Left ventricle myocardium superior (tissue), 1 donor: Measurements from ENCODE around the gene OPN4. TPM values are rescaled to one million over a fixed set of nuclear protein-coding genes. Genes with fewer than 3 reads are reported as not detected.
A peak's percentile ranks its signal among the peaks of the same experiment; 100 is the strongest.

Experiments
- ATAC-seq: fragments of 200-7000 bp; cut with Tn5 transposase; one replicate; pipeline ENCODE4 v1.9.1; 2020; ENCODE audit warnings: mild to moderate bottlenecking, moderate library complexity
- DNase-seq: peaks from one replicate; pipeline ENCODE4 v3.0.0-alpha.2; 2020
- intact Hi-C: fragments of 100-400 bp; cut with micrococcal nuclease; formaldehyde crosslinking; loops from one replicate; pipeline ENCODE4 v1.11.0; 2022
- total RNA-seq: library from RNA; stranded (reverse); fragmentation: NEBNext Ultra II Directional; extraction: Animal tissue kit (Norgen Biotek cat#: 25700); gene quantifications from one replicate; pipeline ENCODE4 v1.2.1, GENCODE V29; 2021
- donor health status: DM: no; HTN: yes; CAD: no; lungs with severe emphysema.

Gene OPN4
- total RNA-seq, 1 donor from 2014 or later: 0.25 TPM

DNA sequence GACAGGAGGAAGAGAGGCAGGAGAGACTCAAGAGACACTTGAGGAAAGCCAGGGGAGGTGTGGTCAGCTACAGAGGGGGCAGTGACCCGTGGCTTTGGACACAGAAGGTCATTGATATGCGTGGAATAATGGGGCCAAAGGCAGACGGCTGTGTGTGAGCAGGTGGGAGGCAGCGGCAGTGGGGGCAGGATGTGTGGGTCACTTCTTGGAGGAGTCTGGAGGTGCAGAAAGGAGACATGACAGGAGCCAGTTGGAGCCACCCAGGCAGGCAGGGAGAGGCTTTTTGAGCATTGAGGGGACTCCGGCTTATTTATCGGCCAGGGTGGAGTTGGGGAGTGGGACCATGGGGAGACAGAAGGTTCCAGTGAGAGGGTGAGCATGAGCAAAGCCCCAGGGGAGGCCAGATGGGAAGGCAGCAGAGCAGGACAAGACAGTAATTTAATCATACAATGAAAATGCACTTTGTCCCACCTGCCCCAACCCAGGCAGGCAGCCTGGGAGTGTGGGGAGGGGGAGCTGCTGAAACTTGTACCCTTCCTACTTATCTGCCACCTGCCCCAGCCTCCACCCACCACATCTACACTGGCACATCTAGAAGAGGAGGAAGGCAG is 19.0 kb downstream of the OPN4 start:
- intact Hi-C loops: no loop called here
- ATAC-seq (no peak), DNase-seq (no peak)

DNA sequence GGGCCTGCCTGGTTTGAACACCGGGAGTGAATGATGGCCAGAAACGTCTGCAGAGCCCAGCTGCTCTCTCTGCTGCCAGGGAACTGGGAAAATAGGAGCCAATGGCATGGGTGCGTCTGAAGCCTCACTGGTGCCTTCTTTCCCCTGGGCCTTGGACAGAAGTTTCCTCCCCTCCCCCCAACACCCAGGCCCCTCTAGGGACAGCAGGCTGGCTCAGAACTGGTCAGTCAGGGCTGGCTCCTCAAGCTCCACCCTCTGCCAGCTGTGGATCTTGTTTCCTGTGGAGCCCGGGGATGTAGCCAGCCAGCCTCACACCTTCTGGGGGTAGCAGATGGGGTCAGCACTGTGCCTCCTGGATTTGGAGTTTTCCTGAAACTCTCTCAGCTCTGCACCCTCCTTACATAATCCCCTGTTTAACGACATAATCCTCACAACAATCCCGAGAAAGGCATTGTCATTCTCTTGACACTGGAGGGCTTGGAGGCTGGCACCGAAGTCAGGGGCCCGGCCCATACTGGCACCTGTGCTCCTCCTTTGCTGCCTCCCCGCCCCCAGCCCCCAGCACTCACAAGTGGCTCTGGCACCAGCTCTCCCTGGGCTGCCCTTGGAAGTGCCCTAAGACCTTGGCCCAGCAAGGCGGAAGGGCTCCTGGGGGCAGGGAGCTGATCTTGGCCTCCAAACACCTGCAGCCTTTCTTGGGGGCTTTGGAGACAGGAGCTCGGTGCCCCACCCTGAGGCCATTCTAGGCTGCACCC is 19.7 kb downstream of the OPN4 start:
- intact Hi-C loops: no loop called here
- peak; percentile 31 for ATAC-seq
- peak; percentile 78 for DNase-seq

DNA sequence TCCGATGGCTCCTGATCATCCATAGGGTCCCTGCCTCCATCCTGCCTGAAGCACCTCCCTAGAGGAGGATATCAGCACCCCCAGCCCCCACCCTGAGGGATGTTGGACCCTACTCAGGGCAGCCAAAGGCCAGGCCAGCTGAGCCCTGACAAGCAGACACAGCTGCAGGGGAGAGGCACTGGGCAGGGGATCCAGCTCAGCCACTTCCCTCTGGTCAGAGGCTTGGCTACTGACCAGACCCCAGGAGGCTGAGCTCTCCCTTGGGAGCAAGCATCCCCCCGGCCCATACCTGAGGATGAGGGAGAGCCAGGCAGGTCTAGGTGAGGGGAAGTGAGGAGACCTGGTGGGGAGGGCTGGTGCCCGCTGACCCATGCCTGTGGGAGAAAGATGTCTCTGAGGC is 20.6 kb downstream of the OPN4 start:
- peak; percentile 0 for ATAC-seq
- no peak for DNase-seq
- intact Hi-C loops: no loop called here

DNA sequence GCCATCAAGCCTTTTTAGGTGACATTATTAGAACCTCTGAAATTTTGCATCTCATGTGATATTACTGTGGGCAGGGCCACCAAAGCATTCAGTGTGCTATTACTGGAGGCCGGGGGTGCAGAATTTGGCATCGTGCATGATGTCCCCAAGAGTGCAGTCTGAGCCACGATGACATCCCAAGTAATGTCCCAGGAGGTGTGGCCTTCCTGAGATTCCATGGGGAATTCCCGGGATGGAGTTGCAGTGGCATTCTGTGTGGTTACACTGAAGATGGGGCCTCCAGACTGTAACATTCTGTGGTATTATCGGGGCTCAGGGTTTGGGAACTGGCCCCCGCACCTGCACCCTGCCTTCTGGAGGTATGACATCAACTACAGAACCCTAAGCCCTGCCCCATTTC is 23.0 kb downstream of the OPN4 start:
- DNase-seq (no peak), ATAC-seq (no peak)
- intact Hi-C loops: no loop called here

DNA sequence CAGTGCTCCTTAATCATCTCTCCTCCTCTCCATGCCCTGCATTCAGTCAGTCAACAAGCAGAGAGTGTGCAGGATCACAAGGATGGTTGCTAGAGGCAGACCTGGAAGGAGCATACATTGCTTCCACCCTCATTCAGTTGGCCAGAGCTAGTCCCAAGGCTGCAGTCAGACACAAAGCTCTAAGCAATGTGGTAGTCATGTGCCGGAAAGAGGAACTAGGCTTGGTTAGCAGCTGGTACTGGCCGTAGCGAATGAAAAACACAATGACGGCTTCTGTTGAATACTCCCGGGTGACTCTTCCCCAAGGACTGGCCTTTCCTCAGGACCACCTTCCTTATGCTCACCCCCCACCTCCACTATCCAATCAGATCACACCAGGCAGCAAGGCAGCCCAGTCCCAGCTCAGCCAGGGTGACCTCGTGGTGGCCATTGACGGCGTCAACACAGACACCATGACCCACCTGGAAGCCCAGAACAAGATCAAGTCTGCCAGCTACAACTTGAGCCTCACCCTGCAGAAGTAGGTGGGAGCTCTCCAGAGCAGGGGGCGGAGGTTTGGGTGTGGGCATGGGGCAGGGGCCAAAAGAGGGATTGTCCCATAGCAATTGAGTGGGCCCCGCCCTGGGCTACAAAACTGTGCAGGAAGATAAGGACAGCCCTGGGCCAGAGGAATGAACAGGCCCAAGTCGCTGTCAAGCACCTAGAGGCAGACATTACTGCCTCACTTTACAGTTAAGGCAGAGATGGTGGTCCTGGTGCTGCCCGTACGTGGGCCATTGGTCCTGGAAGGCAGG is 24.8 kb downstream of the OPN4 start:
- intact Hi-C loops: no loop called here

DNA sequence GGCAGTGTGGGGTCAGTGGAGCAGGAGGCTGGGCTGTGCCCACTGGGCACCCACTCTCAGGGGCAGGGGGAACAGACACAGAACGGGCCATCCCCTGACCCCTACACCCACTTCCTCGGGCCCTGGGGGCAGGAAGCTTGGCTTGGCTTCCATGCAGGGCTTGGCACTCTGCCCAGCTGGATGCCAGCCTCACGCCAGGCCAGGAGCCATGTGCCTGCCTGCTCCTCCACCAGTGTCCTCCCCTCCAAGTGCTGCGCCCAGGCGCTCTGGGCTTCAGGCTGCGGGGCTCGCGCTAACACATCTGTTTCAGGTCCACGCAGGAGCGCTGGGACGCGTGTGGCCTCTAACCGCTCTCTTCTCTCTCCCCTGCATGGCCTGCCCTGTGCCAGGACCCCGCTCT is 26.7 kb downstream of the OPN4 start:
- intact Hi-C loops: no loop called here
- peak; percentile 42 for ATAC-seq
- peak; percentile 88 for DNase-seq

More for the DNA sequence above, 24.8 kb downstream of the OPN4 start:
- no peak for DNase-seq
- no peak for ATAC-seq

DNA sequence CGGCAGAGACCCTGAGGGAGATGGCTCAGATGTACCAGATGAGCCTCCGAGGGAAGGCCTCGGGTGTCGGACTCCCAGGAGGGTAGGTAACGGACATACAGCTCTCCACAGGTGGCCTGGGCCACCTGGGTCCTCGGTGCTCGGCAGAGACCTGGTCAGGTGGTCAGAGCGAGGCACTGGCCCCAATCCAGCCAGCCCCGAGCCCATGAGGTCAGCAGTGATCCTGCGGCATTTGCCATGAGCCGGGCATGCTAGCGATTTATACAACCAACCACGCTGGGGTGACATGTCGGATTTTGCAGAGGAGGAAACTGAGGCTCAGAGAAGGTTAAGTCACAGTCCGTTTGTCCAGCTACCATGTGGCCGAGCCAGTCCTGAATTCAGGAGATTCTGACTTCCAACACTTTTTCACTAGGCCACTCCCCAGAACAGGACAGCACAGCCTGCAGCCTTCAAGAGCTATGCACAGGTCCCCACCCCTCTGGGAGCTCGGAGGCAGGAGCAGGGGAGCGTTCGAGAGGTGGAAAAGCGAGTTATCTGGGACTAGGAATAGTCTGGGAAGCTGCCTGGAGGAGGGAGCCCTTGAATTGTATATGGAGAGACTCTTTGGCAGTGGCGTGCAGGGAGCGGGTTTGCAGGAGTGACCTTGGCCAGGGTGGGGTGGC is 27.5 kb downstream of the OPN4 start:
- ATAC-seq (no peak), DNase-seq (no peak)
- intact Hi-C loops: no loop called here

DNA sequence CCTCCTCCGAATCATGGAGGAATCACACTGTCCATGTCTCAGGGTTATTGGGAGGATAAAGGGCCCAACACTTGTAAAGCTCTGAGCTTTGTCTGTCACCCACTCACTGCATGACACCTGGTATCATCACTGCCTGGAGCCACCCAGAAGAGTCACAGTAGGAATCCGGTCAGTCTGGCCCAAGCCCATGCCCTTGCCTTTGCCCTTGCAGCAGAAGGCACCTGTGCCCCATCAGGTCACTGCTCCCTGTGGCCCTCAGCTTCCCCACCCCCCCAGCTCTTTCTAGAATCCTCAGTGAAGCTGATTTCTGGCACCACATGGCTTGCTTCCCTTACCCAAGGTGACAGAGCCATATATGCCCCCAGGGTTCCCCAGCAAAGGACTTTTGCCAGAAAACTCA is 28.3 kb downstream of the OPN4 start:
- DNase-seq (no peak), ATAC-seq (peak; percentile 5)
- intact Hi-C loops: no loop called here

DNA sequence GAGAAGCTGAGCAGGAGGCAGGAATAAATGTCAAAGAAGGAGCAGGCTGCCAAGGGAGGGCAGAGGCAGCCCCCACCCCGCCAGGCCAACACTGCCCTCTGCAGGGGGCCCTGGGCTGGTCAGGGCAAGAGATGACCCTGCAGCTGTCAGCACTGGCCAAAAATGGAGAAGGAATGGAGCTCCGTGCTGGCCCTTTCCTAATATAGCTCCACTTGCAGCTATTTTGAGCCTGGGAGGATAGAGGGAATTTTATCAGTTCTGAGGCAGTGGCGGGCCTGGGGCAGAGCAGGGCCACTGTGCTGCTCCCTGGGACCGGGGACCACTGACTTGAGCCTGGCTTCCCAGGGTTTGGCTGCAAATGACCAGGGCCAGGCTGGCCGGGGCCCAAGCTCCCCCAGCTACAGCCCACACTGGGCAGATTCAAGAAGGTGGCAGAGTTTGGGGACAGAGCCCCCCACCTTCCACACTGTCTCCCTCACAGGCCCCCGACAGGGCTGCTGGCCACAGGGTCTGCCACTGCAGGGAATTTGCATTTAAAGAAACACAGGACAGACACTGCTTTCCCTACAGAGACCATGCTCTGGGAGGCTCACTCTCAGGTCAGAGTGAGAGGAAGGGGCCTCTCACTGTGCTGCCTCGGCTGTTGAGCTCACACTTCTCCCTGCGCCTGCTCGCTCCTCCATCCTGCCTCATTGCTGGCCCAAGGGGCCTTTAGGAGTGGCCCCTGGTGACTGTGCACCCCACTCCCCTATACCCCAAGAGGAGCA is 30.2 kb downstream of the OPN4 start:
- DNase-seq (peak; percentile 85), ATAC-seq (peak; percentile 32)
- intact Hi-C loops: no loop called here

DNA sequence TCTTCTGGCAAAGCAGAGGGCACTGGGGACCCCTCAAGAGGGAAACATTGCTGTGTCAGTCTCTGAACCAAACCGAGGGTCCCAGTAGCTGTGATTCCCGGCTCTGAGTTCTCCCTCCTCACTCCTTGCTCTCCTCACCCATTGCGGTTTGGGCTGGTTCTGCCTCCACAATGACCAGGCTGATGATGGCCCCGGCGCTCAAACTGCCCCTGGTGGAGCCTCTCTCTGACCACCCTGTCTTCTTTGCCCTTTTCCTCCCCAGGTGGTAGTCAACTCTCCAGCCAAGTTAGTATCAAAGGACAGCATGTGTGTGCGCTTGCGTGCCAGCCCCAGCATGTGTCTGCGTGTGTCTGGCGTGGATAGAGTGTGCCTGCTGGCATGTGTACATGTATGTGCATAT is 31.1 kb downstream of the OPN4 start:
- ATAC-seq (no peak), DNase-seq (no peak)
- intact Hi-C loops: no loop called here

DNA sequence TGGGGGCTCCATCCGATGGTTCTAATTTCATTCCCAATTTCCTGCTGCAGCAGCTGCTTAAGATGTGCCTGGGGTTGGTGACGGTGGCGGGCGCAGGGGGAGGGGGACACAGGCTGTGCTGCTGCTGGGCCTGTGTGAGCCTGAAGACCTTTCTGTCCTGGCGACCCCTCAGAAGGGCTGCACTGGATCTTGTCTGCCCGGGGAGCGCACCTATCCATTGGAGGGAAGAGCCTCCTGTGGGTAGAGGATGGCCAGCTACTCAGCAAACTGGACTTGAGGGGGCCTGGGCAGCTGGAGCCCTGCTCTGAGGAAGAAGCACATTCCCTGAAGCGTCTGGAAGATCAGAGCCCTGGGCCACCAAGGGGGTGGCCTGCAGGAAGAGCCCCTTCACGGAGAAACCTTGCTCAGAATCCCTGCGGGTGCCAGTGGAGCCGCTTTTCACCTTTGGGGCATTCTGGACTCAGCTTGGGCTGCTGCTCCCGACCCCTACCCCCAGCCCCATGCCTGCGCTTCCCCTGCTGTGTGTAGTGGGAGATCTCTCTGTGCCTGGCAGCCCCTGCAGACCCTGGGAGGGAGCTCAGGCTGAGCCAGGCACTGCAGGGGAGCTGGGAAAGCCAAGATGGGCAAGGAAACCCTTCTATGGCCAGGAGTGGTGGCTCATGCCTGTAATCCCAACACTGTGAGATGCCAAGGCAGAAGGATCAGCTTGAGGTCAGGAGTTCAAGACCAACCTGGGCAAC is 31.7 kb downstream of the OPN4 start:
- DNase-seq (no peak), ATAC-seq (no peak)
- intact Hi-C loops: no loop called here

DNA sequence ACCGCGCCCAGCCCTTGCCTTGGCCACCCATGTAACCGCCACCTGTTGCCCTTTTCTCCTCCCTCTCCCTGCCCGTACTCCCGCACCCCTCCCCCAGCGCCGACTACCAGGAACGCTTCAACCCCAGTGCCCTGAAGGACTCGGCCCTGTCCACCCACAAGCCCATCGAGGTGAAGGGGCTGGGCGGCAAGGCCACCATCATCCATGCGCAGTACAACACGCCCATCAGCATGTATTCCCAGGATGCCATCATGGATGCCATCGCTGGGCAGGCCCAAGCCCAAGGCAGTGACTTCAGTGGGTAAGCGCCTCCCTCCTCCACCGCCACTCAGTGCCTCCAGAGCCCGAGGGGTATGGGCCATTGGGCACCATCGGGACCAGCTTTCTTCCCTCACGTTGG is 32.6 kb downstream of the OPN4 start:
- intact Hi-C loops: no loop called here
- DNase-seq: peak; percentile 76

DNA sequence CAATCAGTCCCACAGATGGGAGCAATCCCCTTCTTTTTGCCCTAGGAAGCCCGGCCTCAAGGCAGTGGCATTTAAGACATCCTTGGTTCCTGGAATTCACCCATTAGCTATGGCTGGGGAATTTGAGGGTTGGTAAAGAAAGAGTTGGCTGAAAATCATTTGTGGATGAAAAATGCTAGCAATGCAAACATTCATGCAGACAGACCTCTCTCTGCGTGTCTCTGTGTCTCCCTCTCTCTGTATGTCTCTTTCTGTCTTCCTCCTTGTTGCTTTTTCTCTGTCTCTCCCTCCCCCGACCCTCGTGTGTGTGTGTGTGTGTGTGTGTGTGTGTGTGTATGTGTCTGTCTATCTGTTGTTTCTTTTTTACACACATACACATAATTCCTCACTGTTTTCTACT is 33.4 kb downstream of the OPN4 start:
- intact Hi-C loops: no loop called here
- no peak for DNase-seq
- no peak for ATAC-seq

More for the DNA sequence above, 32.6 kb downstream of the OPN4 start:
- peak; percentile 0 for ATAC-seq

DNA sequence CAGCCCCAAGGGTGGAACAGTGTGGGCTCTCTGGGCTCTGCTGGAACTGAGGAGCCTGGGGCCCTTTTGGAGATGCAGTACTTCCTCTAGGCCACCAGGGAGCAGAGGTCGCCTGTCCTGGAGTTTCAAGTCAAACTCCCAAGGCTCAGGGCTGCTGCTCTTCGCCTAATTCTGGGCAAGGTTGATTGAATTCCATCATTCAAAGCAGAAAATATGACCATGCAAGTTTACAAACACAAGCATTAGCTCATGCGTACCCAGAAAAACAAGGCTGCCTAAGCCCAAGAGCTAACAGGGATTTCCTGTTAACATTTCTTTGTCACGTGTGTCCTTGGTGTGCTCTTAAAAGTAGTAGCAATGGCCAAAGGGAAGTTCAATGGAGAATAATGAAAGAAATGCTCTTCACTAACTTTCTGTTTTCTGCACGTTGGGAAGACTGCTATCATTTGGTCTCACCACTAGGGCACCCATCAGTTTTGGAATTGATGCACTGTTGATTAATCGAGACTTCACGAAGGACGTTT is 34.1 kb downstream of the OPN4 start:
- DNase-seq (peak; percentile 71), ATAC-seq (peak; percentile 0)
- intact Hi-C loops: no loop called here

DNA sequence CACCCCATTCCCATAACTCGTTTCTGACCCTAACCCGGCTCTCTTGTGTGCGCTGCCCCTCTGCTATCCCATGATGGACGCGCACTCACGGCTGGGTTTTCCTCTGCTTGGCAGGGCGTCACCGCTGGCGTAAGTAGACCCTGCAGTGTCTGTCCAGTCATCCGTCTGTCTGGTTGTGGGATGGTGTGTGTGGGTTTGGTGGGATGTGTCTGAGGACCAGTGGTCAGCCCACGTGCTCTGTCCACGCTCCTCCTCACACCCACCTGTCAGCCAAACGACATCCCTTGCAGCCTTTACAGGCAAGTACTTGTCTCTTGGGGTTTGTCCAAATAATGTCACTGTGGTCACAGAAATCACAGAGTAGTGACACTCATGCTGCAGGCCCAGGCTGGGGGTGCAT is 34.8 kb downstream of the OPN4 start:
- no peak for DNase-seq
- intact Hi-C loops: no loop called here
- peak; percentile 0 for ATAC-seq

DNA sequence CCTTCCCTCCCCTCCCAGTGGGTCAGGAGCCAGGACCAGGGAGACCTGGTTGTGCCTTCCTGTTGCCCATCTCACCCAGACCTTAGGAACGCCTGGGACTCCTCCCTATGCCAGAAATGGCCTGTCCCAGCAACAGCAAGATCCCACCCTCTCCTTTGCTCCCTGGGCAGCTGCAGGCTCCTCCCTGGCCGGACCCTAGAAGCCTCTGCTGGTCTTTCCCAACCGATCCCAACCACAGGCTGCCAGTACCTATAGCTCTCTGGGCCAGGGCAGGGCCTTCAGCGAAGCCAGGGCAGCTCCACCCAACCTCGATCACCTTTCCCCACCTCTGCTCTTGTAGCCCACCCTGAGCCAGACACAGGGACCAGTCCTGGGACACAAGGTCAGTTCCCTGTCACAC is 35.9 kb downstream of the OPN4 start:
- DNase-seq (peak; percentile 72), ATAC-seq (peak; percentile 15)
- intact Hi-C loops: no loop called here

DNA sequence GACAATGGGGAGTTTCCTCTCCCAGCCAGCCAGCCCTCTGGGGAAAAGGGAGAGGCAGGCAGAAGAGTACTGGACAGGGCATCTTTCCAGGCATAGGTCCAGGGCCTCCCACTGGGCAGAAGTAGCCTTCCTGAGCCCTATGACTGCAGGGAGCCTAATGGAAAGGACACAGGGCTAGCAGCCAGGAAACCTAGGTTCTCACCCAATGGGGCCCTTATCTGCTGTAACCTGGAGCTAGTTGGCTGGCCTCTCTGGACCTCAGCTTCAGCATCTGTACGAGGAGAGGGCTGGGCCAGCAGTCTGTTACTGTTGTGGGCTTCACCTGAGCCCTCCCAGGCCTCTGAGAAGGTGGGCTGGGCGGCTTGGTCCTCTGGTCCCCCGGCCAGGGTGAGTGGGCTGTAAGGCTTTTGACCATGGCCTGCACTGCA is 36.3 kb downstream of the OPN4 start:
- intact Hi-C loops: no loop called here
- DNase-seq: peak; percentile 78
- peak; percentile 26 for ATAC-seq
